NCI-H1436 treated with DMSO at 0.1 percent for 48 hours (cell line): Measurements from ENCODE around the gene LRRC8A.
A peak's percentile ranks its signal among the peaks of the same experiment; 100 is the strongest.
"Not testable (repeated sequence)": the region's sequence is repeated elsewhere in the genome, so short reads cannot be mapped to it uniquely, and the experiment has no call there.

Experiments
- DNase-seq: peaks from one replicate; lab custom pipeline; 2025; lab: John Stamatoyannopoulos, UW

LRRC8A gene

DNA sequence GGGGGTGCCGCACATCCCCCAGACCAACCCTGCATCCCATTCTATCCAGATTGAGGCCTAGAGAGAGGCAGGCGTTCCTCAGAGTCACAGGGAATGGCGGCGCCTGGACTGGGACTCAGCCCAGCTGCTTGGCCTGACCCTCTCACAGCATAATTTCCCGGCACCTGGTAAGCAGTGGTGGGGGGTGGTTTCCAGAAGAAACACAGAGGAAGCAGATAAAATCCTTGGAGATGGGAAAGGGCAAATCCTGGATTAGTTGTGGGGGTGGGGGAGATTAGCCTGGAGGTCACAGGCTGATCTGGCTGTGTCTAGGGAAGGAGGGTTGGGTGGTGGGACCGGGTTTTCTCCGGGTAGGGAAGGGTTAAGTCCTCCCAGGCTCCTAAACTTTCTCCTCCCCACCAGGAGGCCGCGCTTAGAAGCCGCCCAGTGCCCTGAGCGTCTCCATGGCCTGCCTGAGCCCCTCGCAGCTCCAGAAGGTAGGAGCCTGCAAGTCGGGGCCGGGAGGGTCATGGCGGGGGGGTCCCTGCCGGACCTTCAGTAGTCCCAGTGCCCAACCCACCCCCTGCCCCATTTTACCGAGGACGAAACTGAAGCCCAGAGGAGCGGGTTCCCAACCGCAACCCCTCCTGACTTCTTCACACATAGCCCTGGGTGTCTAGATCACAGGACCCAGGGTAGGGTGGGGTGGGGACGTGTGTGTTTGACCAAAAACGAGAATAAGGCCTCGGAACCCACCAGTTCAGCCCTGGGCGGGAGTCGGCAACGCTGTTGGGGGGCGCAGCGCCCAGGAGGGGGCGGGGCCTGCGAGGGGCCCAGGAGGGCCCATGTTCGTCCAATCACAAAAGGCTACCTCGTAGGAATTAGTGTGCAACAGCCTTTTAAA lies 40.2 kb downstream of the LRRC8A start:
- DNase-seq = no peak

DNA sequence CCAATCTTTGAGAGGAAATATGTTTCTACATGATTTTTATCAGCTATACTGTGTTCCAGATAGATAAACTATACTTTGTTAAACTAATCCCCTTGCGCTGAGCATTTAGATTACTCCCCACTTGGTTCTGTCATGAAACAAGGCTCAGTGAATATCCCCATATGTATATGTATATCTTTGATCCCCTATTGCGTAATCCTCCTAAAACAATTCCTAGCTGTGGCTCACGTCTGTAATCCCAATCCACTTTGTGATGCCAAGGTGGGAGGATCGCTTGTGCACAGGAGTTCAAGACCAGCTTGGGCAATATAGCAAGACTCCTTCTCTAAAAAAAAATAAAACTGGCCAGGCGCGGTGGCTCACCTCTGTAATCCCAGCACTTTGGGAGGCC lies 41.6 kb downstream of the LRRC8A start:
- no peak for DNase-seq

DNA sequence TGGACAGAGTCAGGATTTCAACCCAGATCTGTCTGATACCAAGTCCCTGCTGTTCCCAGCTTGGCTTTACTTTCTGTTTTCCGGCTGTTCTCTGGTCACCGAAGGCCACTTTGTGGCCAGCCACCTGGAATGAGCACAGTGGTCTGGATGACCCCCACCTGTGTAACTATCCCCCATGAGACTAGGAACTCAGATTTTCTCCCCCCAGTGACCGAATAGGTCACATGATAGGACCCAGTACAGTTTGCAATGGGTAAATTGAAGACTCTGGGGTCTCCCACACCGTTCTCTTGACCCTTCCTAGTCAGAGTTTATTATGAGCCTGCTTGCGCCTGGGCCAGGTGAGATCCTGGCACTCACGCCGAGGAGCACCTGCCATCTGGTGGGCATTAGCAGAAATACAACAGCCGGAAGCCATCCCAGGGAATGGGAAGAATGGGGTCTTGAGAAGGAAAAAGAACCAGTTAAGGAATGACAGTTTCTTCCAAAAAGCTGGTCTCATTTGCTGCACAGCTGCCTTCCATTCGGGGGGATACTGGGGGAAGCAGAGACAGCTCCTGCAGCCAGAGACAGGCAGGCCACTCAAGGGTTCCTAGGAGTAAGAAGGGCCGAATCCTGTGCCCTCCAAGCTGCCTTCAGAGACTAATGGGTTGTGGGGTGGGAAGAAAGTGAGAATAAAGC lies 45.9 kb downstream of the LRRC8A start:
- DNase-seq = no peak

DNA sequence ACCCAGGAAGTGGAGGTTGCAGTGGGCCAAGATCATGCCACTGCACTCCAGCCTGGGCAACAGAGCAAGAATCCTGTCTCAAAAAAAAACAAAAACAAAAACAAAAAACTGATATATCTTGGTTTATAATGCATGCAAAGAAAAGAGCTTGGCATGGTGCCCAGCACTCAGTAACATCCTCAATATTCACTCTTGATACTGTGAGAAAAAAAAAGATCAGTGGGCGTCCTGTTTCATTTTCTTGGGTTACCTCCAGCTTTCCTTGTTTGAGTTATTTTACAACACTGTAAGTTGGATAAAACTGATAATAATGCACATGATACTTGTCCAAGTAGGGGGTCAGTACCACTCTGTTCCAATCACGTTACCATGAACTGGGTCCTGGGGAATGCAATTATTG lies 46.7 kb downstream of the LRRC8A start:
- DNase-seq = no peak

DNA sequence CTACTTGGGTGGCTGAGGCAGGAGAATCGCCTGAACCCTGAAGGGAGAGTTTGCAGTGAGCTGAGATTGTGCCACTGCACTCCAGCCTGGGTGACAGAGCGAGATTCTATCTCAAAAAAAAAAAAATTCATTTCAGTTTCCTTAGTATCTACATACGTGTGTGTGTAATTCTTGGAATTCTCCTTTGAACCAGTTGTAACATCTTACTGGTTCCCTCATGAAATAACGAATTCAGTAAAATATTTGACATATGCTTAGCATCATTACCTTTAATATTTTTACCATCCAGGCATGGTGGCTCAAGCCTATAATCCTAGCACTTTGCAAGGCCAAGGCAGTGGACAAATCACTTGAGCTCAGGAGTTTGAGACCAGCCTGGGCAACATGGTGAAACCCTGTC lies 47.6 kb downstream of the LRRC8A start:
- DNase-seq = no peak

DNA sequence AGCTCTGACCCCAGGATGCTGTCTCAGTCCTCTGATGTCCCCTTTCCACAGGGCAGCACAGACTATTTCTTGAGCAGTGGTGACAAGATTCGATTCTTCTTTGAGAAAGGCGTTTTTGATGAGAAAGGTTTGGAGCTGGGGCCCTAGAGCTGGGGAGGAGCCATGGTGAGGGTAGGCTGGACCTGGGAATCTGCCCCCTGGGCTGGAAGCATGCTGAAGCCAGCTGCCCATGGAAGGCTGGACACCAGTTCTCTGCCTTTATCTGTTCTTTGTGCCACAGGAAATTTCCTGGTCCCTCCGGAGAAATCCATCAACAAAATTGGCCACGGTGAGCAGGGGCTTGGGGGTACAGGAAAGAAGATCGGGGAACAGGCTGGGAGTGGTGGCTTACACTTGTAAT lies 51.8 kb downstream of the LRRC8A start:
- DNase-seq = no peak

DNA sequence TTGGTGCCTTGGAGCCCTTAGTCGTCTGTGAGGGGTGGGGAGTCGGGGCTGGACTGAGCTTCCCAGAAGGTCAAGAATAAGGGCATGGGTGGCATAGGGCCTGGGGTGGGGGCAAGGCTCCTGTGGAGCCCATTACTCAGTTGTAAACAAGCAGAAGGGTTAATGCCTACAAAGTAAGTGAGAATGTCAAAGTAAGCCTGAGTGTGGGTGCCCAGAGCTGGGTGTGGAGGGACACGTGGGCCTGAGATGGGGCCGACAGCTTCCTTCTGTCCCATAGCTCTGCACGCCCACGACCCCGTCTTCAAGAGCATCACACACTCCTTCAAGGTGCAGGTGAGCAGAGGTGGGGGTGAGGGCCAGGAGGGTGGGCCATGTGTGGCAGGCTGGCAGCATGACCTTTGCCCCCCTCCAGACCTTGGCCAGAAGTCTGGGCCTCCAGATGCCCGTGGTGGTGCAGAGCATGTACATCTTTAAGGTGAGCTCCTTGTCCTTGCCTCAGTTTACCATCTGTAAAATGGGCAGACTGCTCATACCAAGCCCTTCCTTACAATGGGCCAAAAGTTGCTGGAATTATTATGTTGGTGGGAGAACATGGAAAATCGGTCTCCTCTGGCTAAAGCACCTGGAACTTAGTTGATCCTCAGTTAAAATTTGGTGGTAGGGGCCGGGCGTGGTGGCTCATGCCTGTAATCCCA lies 54.4 kb downstream of the LRRC8A start:
- no peak for DNase-seq

DNA sequence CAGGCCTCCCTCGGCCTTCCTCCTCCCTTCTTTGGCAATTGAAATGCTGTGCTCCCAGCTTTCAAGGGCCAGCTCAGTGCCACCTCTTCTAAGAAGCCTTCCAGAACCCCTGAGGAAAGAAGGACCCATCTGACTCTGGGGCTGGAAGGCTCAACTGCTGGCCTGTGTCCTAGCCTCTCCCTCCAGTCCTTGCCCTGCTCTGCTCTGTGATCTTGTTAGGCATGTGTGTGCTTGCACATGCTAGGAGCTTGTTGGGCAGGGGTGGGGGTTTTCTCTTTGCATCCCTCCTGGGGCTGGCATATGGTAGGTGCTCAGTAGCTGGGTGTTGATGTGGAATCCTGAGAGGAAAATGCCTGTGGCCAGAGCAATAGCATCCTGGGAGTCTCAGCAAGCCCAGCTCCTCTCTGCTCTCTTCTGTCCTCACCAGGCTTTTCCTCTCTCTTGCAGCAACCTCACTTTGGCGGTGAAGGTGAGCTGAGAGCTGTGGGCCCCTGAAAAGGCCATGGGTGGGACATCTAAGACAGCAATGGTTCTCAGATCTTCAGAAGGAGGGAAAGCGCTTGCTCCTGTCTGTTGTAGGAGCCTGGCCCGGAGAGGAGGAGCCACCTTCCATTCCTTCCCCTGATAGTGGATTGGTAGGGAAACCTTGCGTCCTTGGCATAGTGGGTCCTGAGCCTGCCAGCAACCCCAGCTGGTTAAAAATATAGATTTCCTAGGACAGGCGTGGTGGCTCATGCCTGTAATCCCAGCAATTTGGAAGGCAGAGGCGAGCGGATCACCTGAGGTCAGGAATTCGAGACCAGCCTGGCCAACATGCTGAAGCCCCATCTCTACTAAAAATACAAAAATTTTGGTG lies 55.6 kb downstream of the LRRC8A start:
- DNase-seq = no peak

DNA sequence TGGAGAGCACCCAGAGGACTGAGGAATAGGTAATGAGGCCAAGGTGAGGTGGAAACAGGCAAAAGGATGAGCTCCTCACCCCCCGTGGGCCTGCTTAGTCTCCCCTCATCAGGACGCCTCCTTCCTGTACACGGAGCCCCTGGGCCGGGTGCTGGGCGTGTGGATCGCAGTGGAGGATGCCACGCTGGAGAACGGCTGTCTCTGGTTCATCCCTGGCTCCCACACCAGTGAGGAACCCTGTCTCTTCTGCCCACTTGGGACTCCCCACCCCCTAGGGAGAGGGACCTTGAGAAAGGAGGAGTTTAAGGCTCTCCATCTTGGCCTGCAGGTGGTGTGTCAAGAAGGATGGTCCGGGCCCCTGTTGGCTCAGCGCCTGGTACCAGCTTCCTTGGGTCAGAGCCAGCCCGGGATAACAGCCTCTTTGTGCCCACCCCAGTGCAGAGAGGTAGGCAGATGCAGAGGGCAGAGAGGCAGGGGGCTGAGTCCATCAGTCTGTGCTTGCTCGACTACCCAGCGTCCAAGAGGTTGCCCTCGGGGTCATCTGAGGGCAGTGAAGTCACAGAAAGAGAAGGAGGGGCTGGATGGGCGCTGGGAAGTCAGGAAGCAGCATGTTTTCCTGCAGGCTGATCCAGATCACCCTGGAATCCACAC lies 58.5 kb downstream of the LRRC8A start:
- DNase-seq = no peak

DNA sequence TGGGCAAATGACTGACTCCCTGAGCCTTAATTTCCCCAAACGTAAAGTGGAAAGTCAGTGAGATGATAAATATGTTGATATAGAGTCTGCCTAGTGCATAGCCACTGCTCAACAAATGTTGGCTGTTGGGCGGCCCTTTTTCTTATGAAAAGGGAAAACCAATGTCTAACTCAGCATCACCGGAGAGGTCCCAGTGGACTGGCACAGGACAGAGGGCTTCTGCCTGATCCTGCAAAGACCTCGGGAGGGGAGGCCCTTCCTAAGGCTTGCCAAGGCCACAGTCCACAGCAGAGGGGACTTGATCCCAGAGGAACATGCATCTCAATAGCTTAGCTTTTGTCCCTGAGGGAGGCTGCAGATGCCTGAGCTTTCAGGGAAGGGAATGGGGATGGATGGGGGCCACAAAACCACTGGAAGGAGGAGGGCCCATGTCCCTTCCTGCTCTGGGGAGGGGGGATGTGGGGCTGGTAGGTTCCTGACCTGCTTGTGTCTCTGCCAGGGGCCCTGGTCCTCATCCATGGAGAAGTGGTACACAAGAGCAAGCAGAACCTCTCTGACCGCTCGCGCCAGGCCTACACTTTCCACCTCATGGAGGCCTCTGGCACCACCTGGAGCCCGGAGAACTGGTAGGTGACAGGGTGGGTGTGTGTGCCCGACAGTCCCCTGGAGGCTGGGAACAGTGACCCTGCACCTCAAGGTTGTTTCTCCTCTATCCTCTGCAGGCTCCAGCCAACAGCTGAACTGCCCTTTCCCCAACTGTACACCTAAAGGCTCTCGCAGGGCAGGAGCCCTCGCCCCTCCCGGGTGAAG lies 59.2 kb downstream of the LRRC8A start:
- DNase-seq = no peak

DNA sequence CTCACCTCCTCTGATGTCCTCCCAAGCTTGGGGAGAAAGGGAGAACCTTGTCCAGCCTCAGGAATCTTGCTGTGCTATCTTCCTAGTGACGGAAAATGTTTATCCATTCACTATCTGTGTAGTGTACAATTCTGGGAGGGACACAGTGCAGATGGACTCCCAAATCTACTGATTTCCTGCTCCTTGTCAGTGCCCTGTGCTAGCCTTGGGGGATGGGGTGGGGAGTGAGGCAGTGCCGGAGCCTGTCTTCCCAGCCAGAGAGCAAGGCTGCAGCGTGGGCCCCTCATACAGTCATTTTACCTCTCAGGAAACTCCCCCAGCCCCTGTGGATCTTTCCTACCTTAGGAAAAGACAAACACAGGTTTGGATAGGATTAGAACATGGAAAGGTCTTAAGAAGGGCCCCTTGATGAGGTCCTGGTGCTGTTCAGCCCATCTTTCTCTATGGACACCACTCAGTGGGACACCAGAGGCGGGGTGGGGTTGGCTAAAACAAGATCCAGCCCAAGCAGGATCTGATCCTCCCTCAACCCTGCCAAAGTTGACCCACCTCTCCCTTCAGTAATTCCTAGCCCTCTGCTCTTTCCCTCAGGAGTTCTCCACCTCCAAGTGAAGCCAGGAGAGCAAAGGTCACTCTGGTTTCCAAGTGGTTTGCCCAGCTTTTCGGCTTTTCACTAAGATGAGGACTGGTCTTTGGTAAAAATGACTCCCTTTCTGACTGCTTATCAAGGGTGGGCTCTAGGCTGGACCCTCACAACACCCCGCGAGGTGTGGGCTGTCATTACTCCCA lies 62.1 kb downstream of the LRRC8A start:
- DNase-seq = no peak

DNA sequence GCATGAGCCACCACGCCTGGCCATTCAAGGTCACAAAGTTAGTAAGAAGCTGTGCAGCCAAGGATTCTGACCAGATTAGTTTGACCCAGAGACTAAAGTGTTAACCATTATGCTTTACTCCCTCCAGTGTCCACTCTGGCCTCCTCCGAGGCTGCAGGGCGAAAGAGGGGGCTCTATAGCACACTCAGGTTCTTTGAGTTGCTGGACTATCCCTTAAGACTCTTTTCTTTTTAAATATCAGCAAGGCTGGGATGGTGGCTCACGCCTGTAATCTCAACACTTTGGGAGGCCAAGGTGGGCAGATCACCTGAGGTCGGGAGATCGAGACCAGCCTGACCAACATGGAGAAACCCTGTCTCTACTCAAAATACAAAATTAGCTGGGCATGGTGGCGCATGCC lies 63.0 kb downstream of the LRRC8A start:
- DNase-seq = not testable (repeated sequence)

DNA sequence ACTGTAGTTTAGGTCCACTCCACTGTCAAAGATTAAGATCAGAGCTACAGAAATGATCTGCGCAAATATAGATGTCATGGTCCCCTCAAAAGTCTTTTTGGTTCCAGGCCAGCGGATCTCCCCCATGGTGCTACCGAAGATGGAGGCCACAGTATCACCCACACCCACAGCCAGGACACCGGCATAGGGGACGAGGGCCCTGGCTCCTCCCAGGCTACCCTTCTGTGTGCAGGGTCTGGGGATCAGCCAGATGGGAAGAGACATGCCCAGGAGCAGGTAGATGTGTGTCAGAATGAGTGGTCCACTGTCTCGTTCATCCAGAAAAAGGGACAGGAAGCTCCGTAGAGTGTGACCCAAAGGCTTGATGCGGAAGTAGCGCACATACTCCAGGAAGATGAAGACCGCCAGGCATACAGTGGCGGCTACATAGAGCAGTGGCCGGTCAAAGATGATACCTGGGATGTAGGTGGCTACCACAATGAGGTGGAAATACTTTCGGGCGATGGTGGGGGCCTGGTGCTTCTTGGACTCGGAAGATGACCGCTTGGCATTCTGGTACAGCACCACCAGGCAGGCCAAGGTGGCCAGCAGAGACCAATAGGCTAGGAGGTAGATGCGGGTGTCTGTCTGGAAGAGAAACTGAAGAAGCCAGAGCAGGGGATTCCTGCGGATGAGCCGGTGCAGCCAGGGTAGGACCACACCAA lies 64.0 kb downstream of the LRRC8A start:
- DNase-seq = no peak

DNA sequence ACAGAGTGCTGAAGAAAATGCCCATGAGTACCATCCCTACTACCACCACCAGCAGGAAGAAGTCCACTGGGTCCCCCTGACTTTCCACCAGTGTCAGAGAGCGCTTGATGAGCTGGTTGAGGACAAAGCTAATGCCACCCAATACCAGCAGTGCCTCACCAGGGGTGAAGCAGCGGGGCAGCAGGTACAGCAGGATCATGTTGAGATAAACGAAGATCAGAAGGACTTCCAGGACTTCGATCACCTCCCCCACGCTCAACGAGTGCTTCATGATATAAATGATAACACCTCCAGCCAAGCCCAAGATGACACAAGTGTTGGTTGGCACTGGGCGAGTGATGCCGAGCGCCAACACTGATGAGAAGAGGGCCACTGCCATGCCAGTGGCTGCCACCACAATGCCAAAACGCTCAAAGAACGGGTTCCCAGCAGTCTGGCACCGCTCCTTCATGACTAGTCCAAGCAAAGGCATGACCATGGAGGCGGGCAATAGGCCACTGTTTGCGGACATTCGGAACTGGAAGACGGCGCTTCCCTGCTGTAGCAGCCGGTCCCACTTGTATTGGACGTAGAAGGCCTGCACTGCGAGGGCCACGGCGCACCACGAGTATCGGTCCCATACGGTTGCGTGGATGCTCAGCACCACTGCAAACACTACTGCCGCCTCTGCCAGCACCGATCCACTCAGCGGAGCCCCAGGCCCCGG lies 64.8 kb downstream of the LRRC8A start:
- no peak for DNase-seq

DNA sequence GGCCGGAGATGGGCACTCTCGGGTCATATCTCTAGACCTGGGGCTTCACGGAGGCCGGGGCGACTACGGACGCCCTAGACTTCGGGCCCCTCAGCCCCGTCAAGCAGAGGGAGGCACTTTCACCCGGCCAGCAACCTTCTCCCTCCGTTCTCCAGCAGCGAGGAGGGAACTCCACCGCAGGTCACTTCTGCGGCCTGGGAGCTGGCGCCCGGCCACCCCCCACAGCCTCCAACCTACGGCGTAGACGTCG lies 65.3 kb downstream of the LRRC8A start:
- DNase-seq = no peak

DNA sequence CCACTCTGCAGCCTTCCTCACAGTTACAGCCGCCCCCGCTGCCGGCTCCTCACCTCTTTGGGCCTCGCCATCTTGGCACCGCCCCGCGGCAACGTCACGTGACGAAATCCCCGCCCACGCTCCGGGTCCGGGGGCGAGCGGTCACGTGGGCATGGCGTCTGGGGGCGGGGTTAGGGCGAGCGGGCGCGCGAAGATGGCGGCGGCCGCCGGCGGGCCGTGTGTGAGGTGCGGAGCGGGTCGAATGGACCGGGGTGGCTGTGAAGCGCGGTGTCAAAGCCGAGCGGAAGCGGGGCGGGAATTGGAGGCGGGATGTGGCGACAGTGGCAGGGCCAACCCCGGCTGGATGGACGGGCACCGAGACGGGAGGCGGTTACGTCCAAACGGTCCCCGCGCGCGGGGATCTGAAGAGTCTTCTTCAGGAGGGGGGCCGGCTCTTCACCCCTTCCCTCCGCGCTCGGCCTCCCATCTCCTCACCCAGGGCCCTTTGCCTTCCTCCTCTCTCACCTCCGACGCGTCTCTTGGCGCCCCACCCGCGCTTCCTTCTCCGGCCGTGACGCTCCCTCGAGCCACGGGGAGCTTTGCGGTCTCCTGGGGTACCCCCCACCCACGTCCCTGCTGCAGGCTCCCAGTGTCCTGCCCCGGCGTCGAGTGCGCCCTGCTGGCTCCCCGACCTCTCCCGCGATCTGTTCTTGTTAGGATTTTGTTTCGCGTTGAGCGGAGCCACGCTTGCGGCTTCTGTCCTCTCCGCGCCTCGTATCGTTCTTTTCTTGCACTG lies 65.8 kb downstream of the LRRC8A start, which contains the start of the genes DOLK and NUP188:
Gene DOLK, minus strand, starts transcription at position 77 of the 775 bp plus-strand sequence. CDS start 300 bp downstream, outside the sequence.
Gene NUP188, plus strand, starts transcription at position 173 of the 775 bp plus-strand sequence. Its CDS starts 21 bp downstream, at position 194.
- DNase-seq = peak; percentile 24

DNA sequence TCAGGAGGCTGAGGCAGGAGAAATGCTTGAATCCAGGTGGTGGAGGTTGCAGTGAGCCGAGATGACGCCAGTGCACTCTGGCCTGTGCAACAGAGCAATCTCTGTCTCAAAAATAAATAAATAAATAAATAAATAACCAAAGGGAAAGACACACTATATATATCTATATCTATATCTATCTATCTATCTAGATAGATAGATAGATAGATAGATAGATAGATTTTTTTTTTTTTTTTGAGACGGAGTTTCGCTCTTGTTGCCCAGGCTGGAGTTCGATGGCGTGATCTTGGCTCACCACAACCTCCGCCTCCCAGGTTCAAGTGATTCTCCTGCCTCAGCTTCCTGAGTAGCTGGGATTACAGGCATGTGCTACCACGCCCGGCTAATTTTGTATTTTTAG lies 79.5 kb downstream of the LRRC8A start:
- DNase-seq = not testable (repeated sequence)
